AML-193 (cell line): Measurements from ENCODE around the gene FASN.

Experiments used
- DNase-seq, 2 experiments: peaks; one replicate each; lab custom pipeline; 2025; lab: John Stamatoyannopoulos, UW

The FASN gene

GRCh38 chr17:82076785-82077591, 21.0 kb downstream of the FASN start:
- no peak for DNase-seq

DNA sequence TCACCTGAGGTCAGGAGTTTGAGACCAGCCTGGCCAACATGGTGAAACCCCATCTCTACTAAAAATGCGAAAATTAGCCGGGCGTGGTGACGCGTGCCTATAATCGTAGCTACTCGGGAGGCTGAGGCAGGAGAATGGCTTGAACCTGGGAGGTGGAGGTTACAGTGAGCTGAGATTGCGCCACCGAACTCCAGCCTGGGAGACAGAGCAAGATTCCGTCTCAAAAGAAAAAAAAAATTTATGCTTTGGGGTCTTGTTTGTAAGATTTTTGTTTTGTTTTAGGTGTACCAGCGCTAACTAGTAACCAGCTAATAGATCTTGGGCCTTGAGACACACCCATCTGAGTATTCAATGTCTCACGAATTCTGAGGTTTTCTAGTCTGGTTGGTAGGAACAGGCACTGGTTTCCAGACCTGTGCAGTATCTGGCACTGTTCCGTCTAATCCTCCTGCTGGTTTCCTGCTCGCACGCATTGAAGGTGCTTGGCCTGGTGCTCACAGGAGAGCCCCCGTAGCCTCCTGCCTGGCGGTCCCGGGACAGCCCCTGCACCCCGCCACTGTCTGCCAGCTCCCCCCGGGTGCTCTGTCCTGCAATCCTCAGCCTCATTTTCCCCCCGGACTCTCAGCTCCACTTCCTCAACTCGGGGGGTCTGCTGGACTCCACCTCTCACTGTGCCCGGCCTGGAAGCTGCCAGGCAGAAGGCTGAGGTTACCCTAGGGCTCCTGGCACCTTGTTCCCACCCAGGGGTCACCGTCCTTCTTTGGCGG, 21.8 kb downstream of the FASN start:
- DNase-seq, result no peak

DNA sequence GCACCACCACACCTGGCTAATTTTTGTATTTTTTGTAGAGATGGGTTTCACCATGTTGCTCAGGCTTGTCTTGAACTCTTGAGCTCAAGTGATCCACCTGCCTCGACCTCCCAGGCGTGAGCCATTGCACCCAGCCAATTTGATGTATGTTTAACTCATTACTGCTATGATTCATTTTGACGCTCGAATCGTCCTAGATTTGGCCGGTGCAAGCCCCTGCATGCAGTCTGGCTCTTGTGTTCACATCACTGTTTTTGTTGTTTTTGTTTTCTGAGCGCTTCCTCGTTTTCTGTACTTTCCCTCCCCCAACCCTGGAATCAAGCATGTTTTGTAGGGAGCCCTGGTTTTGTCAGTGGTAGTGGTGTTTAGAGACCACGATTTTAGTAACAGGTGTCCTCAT, 24.6 kb downstream of the FASN start:
- DNase-seq, result no peak

DNA sequence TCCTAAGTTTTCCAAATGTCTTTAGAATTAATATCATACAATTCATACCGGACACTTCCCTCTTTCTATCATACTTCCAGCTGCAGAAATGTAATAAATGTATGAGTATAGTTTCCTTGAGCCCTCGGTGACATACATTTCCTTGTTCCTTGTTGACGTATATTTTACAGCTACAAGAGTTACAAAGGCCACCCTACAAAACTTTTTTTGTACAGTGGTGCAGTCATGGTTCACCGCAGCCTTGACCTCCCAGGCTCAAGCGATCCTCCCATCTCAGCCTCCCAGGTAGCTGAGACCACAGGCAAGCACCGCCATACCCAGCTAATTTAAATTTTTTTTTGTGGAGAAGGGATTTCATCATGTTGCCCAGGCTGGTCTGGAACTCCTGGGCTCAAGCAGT, 25.2 kb downstream of the FASN start:
- no peak for DNase-seq

DNA sequence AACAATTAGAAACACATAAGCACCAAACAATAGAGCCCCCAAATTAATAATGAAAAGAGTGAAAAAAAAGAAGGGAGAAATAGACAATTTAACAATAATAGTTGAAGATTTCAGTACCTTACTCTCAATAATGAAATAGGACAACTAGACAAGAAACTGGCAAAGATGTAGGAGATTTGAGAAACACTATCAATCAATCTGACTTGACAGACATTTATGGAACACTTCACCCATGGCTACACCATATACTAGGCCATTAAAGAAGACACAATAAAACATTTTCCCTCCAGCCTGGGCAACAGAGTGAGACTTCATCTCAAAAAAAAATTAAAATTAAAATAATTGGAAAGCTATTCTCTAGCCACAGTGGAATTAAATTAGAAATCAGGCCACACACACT, 27.4 kb downstream of the FASN start:
- DNase-seq, result no peak

- DNase-seq, result peak; percentile 51 to 59
Measured at GRCh38 chr17:82065638-82066303, 32.3 kb downstream of the FASN start, which contains the start of gene DUS1L. Gene DUS1L, minus strand, starts transcription at chr17:82065804. Its CDS starts 745 bp downstream, at chr17:82065059.

- DNase-seq, result no peak
Measured at GRCh38 chr17:82065193-82065637, 32.8 kb downstream of the FASN start.

GRCh38 chr17:82064433-82065192, 33.4 kb downstream of the FASN start:
- DNase-seq, result no peak

DNA sequence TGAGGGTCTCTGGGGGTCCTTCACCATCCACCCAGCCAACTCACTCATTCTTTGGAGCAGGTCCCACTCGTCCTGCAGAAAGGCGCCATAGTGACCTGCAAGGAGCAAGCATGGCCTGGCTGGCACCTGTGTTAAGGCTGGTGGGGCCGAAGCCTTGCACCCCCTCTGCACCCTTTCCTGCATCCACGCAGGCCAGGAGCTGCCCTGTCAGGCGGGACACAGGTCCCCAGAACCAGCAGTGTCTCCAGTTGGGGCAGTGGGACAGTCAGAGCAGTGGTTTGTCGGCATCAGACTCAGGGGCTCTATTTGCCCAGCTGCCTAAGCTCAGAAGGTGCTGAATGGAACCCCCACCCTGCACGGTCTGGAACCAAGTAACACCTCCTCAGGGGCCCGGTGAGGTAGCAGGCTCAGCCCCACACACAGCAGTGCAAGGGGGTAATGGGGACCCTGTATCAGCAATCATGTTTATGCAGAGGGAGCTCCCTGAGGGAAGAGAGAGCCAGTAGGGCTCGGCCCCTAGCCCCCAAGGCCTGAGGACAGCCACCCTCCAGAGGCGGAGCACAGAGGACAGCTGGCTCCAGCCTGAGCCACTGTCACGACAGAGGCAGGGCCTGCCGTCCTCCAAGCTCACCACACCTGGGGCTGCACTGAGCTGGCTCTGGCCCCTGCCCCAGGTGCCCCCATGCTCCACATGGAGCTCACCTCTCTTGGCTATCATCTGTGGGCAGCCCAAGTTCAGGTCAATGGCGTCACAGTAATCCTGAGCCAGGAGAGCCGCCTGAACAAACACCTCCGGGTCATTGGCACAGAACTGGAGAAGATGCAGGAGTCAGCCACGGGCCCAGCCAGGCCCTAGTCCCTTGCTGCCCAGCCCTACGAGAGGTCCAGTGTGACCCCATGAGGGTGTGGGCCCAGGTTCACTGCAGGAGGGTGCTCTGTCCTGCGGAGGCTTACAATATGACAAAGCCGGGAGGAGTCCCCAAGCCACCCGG, 34.3 kb downstream of the FASN start:
- DNase-seq, result no peak

GRCh38 chr17:82062984-82063368, 35.1 kb downstream of the FASN start:
- DNase-seq, result no peak

DNA sequence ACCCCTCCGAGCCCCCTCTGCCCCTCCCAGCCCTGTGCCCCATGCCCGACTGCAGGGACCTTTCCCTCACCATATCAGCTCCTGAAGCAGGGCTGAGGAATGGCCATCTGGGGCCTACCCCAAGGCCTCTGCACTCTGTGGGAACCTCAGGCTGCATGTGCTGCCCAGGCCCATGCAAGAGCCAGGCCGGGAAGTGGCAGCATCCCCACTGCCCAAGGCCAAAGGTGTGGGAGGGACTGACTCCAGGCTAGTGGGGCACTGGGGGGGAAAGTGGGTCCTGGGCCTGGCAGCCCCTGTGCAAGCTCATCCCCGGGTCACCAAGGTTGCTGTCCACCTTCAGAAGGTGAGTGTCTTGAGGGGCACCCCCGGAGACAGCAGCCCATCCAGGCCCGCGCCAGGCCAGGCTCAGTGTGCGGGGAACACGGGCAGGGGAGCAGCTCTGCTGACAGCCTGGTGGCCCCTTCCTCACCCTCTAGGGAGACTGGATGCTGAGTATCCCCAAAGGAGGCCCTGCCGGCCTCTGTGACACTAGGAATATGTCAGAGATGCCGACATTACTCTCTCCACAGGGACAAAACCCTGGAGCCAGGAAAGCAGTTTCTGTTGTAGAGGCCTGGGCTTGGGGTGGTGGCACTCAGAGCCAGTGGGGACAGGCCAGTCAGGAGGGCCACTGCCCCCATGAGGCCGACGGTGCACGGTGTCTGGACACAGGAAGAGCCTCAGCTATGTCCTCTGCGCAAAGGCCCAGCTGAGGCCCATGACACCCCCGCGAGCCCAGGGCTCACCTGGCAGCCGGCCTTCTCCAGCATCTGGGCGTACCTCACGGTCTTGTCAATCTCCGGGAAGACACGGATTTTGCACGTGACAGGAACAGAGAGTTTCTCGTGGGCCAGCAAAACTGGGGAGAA, 35.7 kb downstream of the FASN start:
- DNase-seq, result no peak

DNA sequence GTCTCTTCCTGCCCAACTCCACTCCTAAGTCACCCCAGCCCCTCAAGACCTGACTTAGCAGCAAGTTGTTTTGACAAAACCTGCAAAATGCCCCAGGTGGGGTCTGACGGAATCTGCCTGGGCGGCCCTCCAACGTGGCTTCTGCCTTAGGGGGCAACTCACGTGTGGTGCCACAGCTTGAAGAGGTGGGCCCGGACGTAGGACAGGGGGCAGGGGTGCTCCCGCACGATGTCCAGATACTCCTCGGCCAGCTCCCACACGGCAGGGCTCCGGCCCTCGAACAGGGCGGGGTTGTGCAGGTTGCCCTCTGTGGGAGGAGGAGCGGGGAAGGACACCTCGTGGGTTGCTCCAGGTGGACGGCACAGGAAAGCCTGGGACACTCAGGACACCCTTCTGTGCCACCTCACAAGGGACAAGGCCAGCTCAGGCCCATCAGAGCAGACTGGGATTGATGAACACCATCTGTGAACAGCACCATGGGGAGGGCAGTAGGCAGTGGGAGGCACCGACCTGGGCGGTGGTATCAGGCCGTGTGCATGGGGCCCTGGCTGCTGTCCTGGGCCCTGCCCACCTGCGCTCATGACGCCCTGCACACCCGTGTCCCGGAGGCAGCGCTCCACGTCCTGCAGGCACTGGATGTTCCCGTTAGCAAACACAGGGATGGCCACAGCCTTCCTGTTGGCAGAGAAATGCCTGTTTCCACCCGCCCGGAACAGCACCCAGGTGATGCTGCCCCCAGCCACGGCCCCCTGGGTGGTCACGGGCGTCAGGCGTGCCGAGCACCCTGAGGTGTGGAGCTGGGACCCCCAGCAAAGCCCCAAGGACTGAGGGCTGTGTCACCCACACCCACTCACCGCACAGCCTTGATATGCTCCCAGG, 36.8 kb downstream of the FASN start:
- no peak for DNase-seq

- no peak for DNase-seq
Measured at GRCh38 chr17:82060614-82061013, 37.4 kb downstream of the FASN start.

DNA sequence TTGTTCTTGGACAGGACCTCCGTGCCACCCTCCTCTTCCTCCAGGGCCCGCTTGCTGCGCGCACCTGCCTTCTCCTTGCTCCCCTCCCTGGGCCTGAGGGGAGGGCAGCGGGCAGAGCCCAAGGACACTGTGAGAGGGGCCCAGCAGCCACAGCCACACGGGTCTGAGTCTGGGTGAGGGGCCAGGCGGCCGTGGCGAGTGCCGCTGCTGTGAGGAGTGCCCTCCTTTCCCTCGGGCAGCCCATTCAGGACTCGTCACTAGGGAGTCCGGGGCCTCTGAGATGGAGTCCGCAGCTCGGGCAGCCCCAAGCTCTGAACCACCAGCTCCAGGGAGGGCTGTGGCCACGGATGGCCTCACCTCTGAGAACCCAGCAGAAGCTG, 38.0 kb downstream of the FASN start:
- no peak for DNase-seq

DNA sequence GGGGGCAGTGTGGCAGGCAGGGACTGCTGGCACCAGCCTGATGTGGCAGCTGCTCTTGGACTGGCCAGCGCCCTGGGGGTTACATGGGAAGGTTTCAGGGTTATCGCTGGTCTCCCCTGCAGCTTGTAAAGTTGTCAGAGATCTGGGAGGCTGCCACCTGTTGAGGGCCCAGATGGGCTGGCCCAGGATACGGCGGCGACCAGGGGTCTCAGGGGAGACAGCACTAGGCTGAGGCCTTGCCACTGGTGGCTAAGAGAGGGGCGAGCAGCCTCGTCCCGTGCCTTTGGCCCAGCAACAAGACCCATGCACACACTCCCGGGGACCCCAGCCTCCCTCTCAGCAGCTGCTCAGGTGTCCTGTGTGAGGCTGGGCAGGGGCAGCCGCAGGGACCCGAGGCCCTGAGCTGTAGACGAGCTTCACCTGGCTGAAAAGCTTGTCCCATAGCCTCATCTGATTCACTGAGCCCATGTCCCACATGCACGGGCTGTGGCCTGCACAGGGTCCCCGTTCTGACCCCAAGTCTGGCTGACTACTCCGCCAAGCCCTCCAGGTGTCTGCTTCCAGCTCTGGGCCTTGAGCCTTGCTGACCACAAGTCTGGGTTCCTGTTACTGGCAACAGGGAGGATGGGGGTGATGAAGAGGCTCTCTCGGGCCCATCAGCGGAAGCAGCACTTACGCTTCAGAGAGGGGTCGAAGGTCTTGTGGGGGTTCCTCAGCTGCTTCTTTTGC, 38.6 kb downstream of the FASN start:
- DNase-seq, result no peak

- DNase-seq, result no peak
Measured at GRCh38 chr17:82058855-82059249, 39.2 kb downstream of the FASN start.

- no peak for DNase-seq
Measured at GRCh38 chr17:82058230-82058854, 39.7 kb downstream of the FASN start.
